H1 (cell line): ENCODE data around the gene DMBX1. TPM values are rescaled to one million over a fixed set of nuclear protein-coding genes. Genes with fewer than 3 reads are reported as not detected.

Experiments used
- CTCF ChIA-PET: fragments of 300-600 bp; sonication (Branson Sonifier 250); formaldehyde crosslinking; loops from one replicate; lab custom pipeline; 2021; ENCODE audit not compliant: partially characterized antibody; lab: Charles Lee
- POLR2A ChIA-PET: fragments of 300-600 bp; sonication (Branson Sonifier 250); formaldehyde crosslinking; loops from one replicate; lab custom pipeline; 2021; ENCODE audit warnings: inconsistent platforms; ENCODE audit not compliant: partially characterized antibody; lab: Charles Lee
- DNase-seq, 2 experiments: peaks; one replicate each; pipeline versions ENCODE4 v3.0.0 to v3.0.0-alpha.2; 2010 to 2022; ENCODE audit warnings: low spot score in 2 of 2, low read depth in 1 of 2, mixed read lengths in 1 of 2
- FAIRE-seq: peaks from 2 replicates; lab custom pipeline; 2011; peaks lifted over from hg19 to GRCh38; lab: Jason Lieb, UNC
- H2AFZ ChIP-seq: 2 replicates; pipeline ENCODE4 v1.8.1; 2012; ENCODE audit warnings: low read length, inconsistent platforms
- H2AK5ac ChIP-seq: 2 replicates; pipeline ENCODE4 v1.6.1; 2013; ENCODE audit warnings: low read depth, low read length
- H2BK120ac ChIP-seq: replicated peaks from 2 replicates; pipeline ENCODE3; 2013; ENCODE audit warnings: low read depth, low read length, inconsistent platforms
- H2BK12ac ChIP-seq: 2 replicates; pipeline ENCODE4 v1.6.1; 2013; ENCODE audit warnings: low read depth, low read length
- H2BK15ac ChIP-seq: 2 replicates; pipeline ENCODE4 v1.6.1; 2013; ENCODE audit warnings: low read length
- H2BK20ac ChIP-seq: 2 replicates; pipeline ENCODE4 v1.6.1; 2013; ENCODE audit warnings: low read length
- H2BK5ac ChIP-seq: 2 replicates; pipeline ENCODE4 v1.6.1; 2013; ENCODE audit warnings: low read depth, low read length
- H3K14ac ChIP-seq: 2 replicates; pipeline ENCODE4 v1.6.1; 2013; ENCODE audit warnings: inconsistent platforms; ENCODE audit not compliant: insufficient read length
- H3K18ac ChIP-seq: 2 replicates; pipeline ENCODE4 v1.6.1; 2013; ENCODE audit warnings: low read length; ENCODE audit errors: extremely low read depth
- H3K23ac ChIP-seq: 2 replicates; pipeline ENCODE4 v1.6.1; 2013; ENCODE audit warnings: inconsistent platforms; ENCODE audit not compliant: insufficient read length
- H3K23me2 ChIP-seq: 2 replicates; pipeline ENCODE4 v1.6.1; 2013; ENCODE audit warnings: low read depth, low read length
- H3K27ac ChIP-seq: 2 replicates; pipeline ENCODE4 v1.6.1; 2011; ENCODE audit warnings: low read depth, low read length, inconsistent platforms
- H3K27me3 ChIP-seq, 4 experiments: replicated peaks in 1 of 4; 1 replicate in 1 of 4; 2 replicates in 3 of 4; pipeline versions ENCODE4 v1.6.1 to v1.8.1; 2011 to 2013; ENCODE audit warnings: low read length in 3 of 4, mild to moderate bottlenecking in 3 of 4, inconsistent platforms in 2 of 4, mixed read lengths in 2 of 4, moderate library complexity in 1 of 4; ENCODE audit not compliant: control insufficient read depth in 3 of 4, insufficient read depth in 3 of 4; ENCODE audit errors: extremely low read depth in 1 of 4
- H3K36me3 ChIP-seq, 4 experiments: 2 replicates each; pipeline versions ENCODE4 v1.6.1 to v1.8.1; 2011 to 2013; ENCODE audit warnings: mild to moderate bottlenecking in 4 of 4, low read length in 3 of 4, moderate library complexity in 2 of 4, control low read depth in 1 of 4, inconsistent platforms in 1 of 4; ENCODE audit not compliant: insufficient read depth in 4 of 4, control insufficient read depth in 2 of 4
- H3K4ac ChIP-seq: replicated peaks from 2 replicates; pipeline ENCODE3; 2013; ENCODE audit warnings: low read length, low read depth, mixed read lengths, inconsistent platforms; ENCODE audit not compliant: insufficient read length
- H3K4me1 ChIP-seq, 4 experiments: replicated peaks in 1 of 4; 1 replicate in 1 of 4; 2 replicates in 3 of 4; pipeline versions ENCODE4 v1.6.1 to v1.8.1; 2011 to 2013; ENCODE audit warnings: low read length in 3 of 4, inconsistent platforms in 2 of 4, mixed read lengths in 1 of 4; ENCODE audit not compliant: insufficient read depth in 4 of 4, control insufficient read depth in 3 of 4
- H3K4me2 ChIP-seq, 2 experiments: 2 replicates each; pipeline versions ENCODE4 v1.6.1 to v1.8.1; 2011 to 2013; ENCODE audit warnings: low read depth in 2 of 2, low read length in 2 of 2, control low read depth in 1 of 2, inconsistent platforms in 1 of 2, mild to moderate bottlenecking in 1 of 2; ENCODE audit not compliant: insufficient read depth in 1 of 2
- H3K4me3 ChIP-seq, 4 experiments: fragments of 200-600, 300-600 bp in 1 of 4; sonication (generic), shearing (Covaris generic), sonication (Bioruptor Twin) in 1 of 4; 2 replicates each; pipeline versions ENCODE4 v1.5.1 to v1.8.1; 2011 to 2016; ENCODE audit warnings: low read length in 4 of 4, low read depth in 3 of 4, control low read depth in 2 of 4, inconsistent platforms in 2 of 4, mild to moderate bottlenecking in 2 of 4, mixed read lengths in 1 of 4, moderate library complexity in 1 of 4; ENCODE audit not compliant: insufficient read depth in 2 of 4; ENCODE audit errors: extremely low read depth in 1 of 4
- H3K56ac ChIP-seq: replicated peaks from 2 replicates; pipeline ENCODE3; 2013; ENCODE audit warnings: low read depth, mild to moderate bottlenecking, mixed read lengths, low read length, inconsistent platforms; ENCODE audit not compliant: insufficient read length
- H3K79me1 ChIP-seq: 2 replicates; pipeline ENCODE4 v1.6.1; 2013; ENCODE audit warnings: low read depth, low read length, control low read depth
- H3K79me2 ChIP-seq, 2 experiments: 2 replicates each; pipeline versions ENCODE4 v1.6.1 to v1.8.1; 2012 to 2013; ENCODE audit warnings: low read length in 2 of 2, mild to moderate bottlenecking in 2 of 2, inconsistent platforms in 1 of 2; ENCODE audit not compliant: insufficient read depth in 2 of 2, control insufficient read depth in 1 of 2
- H3K9ac ChIP-seq, 4 experiments: replicated peaks in 1 of 4; 1 replicate in 1 of 4; 2 replicates in 3 of 4; pipeline versions ENCODE4 v1.6.1 to v1.8.1; 2011 to 2013; ENCODE audit warnings: low read depth in 3 of 4, low read length in 3 of 4, control low read depth in 2 of 4, mild to moderate bottlenecking in 2 of 4, moderate library complexity in 2 of 4, inconsistent platforms in 1 of 4; ENCODE audit errors: extremely low read depth in 1 of 4
- H3K9me3 ChIP-seq, 2 experiments: 2 replicates each; pipeline versions ENCODE4 v1.6.1 to v1.8.1; 2012 to 2013; ENCODE audit warnings: mild to moderate bottlenecking in 2 of 2, moderate library complexity in 2 of 2, control low read depth in 1 of 2, inconsistent platforms in 1 of 2, low read depth in 1 of 2, low read length in 1 of 2, mixed read lengths in 1 of 2; ENCODE audit not compliant: insufficient read depth in 2 of 2
- H4K20me1 ChIP-seq, 2 experiments: replicated peaks in 1 of 2; 2 replicates each; pipeline versions ENCODE3 to v1.8.1; 2011 to 2013; ENCODE audit warnings: inconsistent platforms in 2 of 2, low read length in 2 of 2, mild to moderate bottlenecking in 1 of 2; ENCODE audit not compliant: insufficient read depth in 2 of 2, control insufficient read depth in 1 of 2
- H4K5ac ChIP-seq: 2 replicates; pipeline ENCODE4 v1.6.1; 2013; ENCODE audit warnings: low read length, low read depth, mixed read lengths, inconsistent platforms; ENCODE audit not compliant: insufficient read length
- H4K8ac ChIP-seq: 2 replicates; pipeline ENCODE4 v1.8.0; 2013; ENCODE audit warnings: mild to moderate bottlenecking, moderate library complexity, low read length, inconsistent platforms; ENCODE audit not compliant: insufficient read depth; ENCODE audit errors: extremely low read depth
- H4K91ac ChIP-seq: replicated peaks from 2 replicates; pipeline ENCODE3; 2013; ENCODE audit warnings: low read length, mixed read lengths, inconsistent platforms; ENCODE audit not compliant: insufficient read length
- CTCF ChIP-seq, 3 experiments: IDR thresholded peaks; 1 replicate in 2 of 3; 2 replicates in 1 of 3; pipeline versions ENCODE4 v1.5.1 to v1.6.1; 2011; ENCODE audit warnings: low read length in 3 of 3, mild to moderate bottlenecking in 3 of 3, inconsistent platforms in 2 of 3, low read depth in 1 of 3, moderate library complexity in 1 of 3; ENCODE audit not compliant: insufficient read depth in 1 of 3; ENCODE audit errors: control extremely low read depth in 1 of 3
- JUN ChIP-seq: IDR thresholded peaks from 2 replicates; pipeline ENCODE4 v1.6.1; 2011; ENCODE audit warnings: low read depth, mild to moderate bottlenecking, improper control_type of control experiment, low read length
- RAD21 ChIP-seq, 2 experiments: IDR thresholded peaks in 1 of 2; conservative IDR thresholded peaks in 1 of 2; 2 replicates each; pipeline ENCODE4 v1.6.1; 2011; ENCODE audit warnings: low read depth in 2 of 2, low read length in 2 of 2, improper control_type of control experiment in 1 of 2, inconsistent platforms in 1 of 2, mild to moderate bottlenecking in 1 of 2, moderate library complexity in 1 of 2
- SAP30 ChIP-seq: fragments of 300-600 bp; sonication (generic); IDR thresholded peaks from 2 replicates; pipeline ENCODE4 v1.7.1; 2012; ENCODE audit warnings: low read length, moderate library complexity, mild to moderate bottlenecking, inconsistent platforms; ENCODE audit not compliant: insufficient read depth, insufficient replicate concordance
- WGBS, 2 experiments: shearing (Covaris generic) in 1 of 2; methylation state at CpG; one replicate each; pipeline versions ENCODE4 v1.1.6 to v1.1.7; 2013 to 2015; ENCODE audit warnings: low lambda C conversion rate in 2 of 2, mixed read lengths in 2 of 2, inconsistent platforms in 1 of 2, low coverage in 1 of 2, missing lambda C conversion rate in 1 of 2; ENCODE audit not compliant: insufficient replicate concordance in 2 of 2, insufficient coverage in 1 of 2, insufficient read length in 1 of 2; ENCODE audit errors: extremely low coverage in 1 of 2, missing lambda C conversion rate in 1 of 2; 5-methylcytosine and 5-hydroxymethylcytosine counted together
- polyA plus RNA-seq, 7 experiments: library from polyadenylated mRNA; depleted of rRNA in 3 of 7; stranded (reverse) in 5 of 7; unstranded in 2 of 7; fragments of >200 nt in 5 of 7; fragments of 200-250 nt in 2 of 7; gene quantifications; 1 replicate in 5 of 7; 2 replicates in 1 of 7; 4 replicates in 1 of 7; pipeline versions ENCODE4 v1.2.1 to v1.2.3, GENCODE V29; 2011 to 2013; ENCODE audit warnings: missing spikeins in 2 of 7, mixed read lengths in 2 of 7
- total RNA-seq: library from RNA; stranded (reverse); fragmentation: NEBNext Ultra II Directional; extraction: Animal tissue kit (Norgen Biotek cat#: 25700); gene quantifications from 2 replicates; pipeline ENCODE4 v1.2.1, GENCODE V29; 2021

Gene DMBX1
- total and polyA plus RNA-seq, 2 of the 8 experiments (the other 6 are each of a cell fraction or from before 2014, with no cell fraction given) = 0.23 to 0.30 TPM

- Histone ChIP-seq H4K5ac (no peak overlapping the region), H2AFZ (no peak overlapping the region), H3K36me3 (no peaks in the 10 kb centered on the region), H4K8ac (no peak overlapping the region), H3K23me2 (peaks cover 7% of the 10 kb centered on the region; the same call in 1 of the 2 replicates), H2BK120ac (no peak overlapping the region), H3K27ac (no peak overlapping the region), H3K4ac (no peak overlapping the region), H2AK5ac (no peak overlapping the region), H3K79me1 (no peaks in the 10 kb centered on the region), H2BK12ac (no peak overlapping the region), H2BK5ac (no peak overlapping the region), H3K4me2 (no peak overlapping the region), H3K9me3 (no peaks in the 10 kb centered on the region), H2BK20ac (no peak overlapping the region), H3K4me1 (peaks cover 0 to 2% (median 0%) of the 10 kb centered on the region in 4 experiments; a peak in 3 of 7 replicates), H4K91ac (no peak overlapping the region), H3K9ac (no peak overlapping the region), H3K14ac (no peak overlapping the region), H3K4me3 (no peak overlapping the region), H3K56ac (no peak overlapping the region), H3K23ac (no peak overlapping the region), H3K79me2 (no peaks in the 10 kb centered on the region), H3K27me3 (peaks cover 23 to 65% (median 51%) of the 10 kb centered on the region in 4 experiments), H3K18ac (no peak overlapping the region), H2BK15ac (no peak overlapping the region), H4K20me1 (peaks cover 1% of the 10 kb centered on the region in 2 experiments)
- DNase-seq = no peak
- ChIA-PET POLR2A (interaction anchor here (1.0 kb wide), 2 partner anchors 9 to 11 kb away, joined by 3 to 4 read pairs; no protein-coding TSS in a partner anchor), CTCF (interaction anchor here (1.1 to 25.0 kb wide), 16 partner anchors 8 to 102 kb away, joined by 3 to 1068 read pairs (median 6); partner anchors contain the start of genes DMBX1, KNCN and MKNK1)
- TF ChIP-seq CTCF (IDR thresholded peaks at IDR 0.05; ENCODE audit: control extremely low read depth in 1 of 3, insufficient read depth in 1 of 3, low read depth in 1 of 3, low read length in 3 of 3) (peak in 1 of 3 experiments; percentile 37; a peak in 1 of 4 replicates), RAD21 (IDR thresholded peaks at IDR 0.05 in 1 of 2, conservative IDR thresholded peaks at IDR 0.05 in 1 of 2; ENCODE audit: low read depth in 2 of 2, low read length in 2 of 2) (peak; percentile 13 to 15; a peak in 2 of 4 replicates), SAP30 (no peak), JUN (no peak)
- no peak for FAIRE-seq
- 93% methylated on average over 2 of the region's 2 CpGs; no CpG with 5 or more reads in 1 of the 2 experiments for WGBS, 2 experiments
Measured at GRCh38 chr1:46535063-46535462, 45.4 kb downstream of the DMBX1 start.
